H1 (cell line): Measurements from ENCODE around the gene BCHE. TPM values are rescaled to one million over a fixed set of nuclear protein-coding genes. Genes with fewer than 3 reads are reported as not detected.

Experiments used
- BACH1 ChIP-seq: IDR thresholded peaks from 2 replicates; pipeline ENCODE4 v1.6.1; 2012; ENCODE audit warnings: low read length, improper control_type of control experiment
- CBX5 ChIP-seq: fragments of 300-800, 300-1000 bp; sonication (generic); IDR thresholded peaks from 2 replicates; pipeline ENCODE4 v1.7.1; 2016; ENCODE audit warnings: antibody characterized with exemption, low read length, low read depth
- polyA plus RNA-seq, 7 experiments: library from polyadenylated mRNA; depleted of rRNA in 3 of 7; stranded (reverse) in 5 of 7; unstranded in 2 of 7; fragments of >200 nt in 5 of 7; fragments of 200-250 nt in 2 of 7; gene quantifications; 1 replicate in 5 of 7; 2 replicates in 1 of 7; 4 replicates in 1 of 7; pipeline versions ENCODE4 v1.2.1 to v1.2.3, GENCODE V29; 2011 to 2013; ENCODE audit warnings: missing spikeins in 2 of 7, mixed read lengths in 2 of 7
- total RNA-seq: library from RNA; stranded (reverse); fragmentation: NEBNext Ultra II Directional; extraction: Animal tissue kit (Norgen Biotek cat#: 25700); gene quantifications from 2 replicates; pipeline ENCODE4 v1.2.1, GENCODE V29; 2021

Gene BCHE
- total and polyA plus RNA-seq, 2 of the 8 experiments (the other 6 are each of a cell fraction or from before 2014, with no cell fraction given) = 0.56 to 1.9 TPM

DNA sequence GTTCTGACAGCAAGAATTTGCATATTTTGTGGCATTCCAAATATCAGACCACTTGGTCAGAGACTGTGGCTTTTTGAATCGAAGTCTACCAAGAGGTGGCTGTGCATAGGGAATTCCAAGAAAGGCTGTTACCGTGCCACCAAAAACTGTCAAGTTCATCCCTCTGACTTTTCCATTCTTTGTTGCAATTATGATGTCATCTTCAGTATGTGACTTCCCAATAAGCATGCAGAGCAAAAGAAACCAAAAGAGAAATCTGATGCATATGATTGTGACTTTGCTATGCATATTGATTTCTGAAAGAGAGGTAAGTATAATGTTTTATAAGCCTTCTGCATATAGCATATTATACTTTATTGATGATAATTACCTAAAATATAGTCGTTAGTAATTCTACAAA is 6.5 kb downstream of the BCHE start (continued):
- TF ChIP-seq CBX5 (no peak), BACH1 (no peak)
- TF ChIP-seq, all 59 proteins: peak for 0
